ENCODE results near the gene ARL16.

- TF ChIP-seq CTCF (IDR thresholded peaks at IDR 0.05) (no peak), POLR2A (IDR thresholded peaks at IDR 0.05) (no peak)
These were observed 32.6 kb downstream of the ARL16 start for GRCh38 chr17:81650951-81651350.

Measured in uterus (tissue), 2 donors.